IMR-90 (cell line): Measurements from ENCODE around the gene BRCA1. TPM values are rescaled to one million over a fixed set of nuclear protein-coding genes. Genes with fewer than 3 reads are reported as not detected.

Experiments
- ATAC-seq: fragments of 200-7000 bp; cut with Tn5 transposase; 2 replicates; pipeline ENCODE4 v1.9.1; 2020; ENCODE audit warnings: low read depth, mild to moderate bottlenecking, moderate library complexity
- BruUV-seq: library from RNA; stranded (reverse); fragments of 400-500 nt; replicated peaks from 2 replicates; lab custom pipeline; 2021; lab: Mats Ljungman, UMichigan
- CTCF ChIA-PET: fragments of 300-600 bp; formaldehyde crosslinking; extraction: SDS; loops from one replicate; lab custom pipeline; 2021; ENCODE audit warnings: antibody characterized with exemption; lab: Yijun Ruan, JAX
- POLR2A ChIA-PET: fragments of 300-600 bp; sonication (Branson Sonifier 250); formaldehyde crosslinking; loops from one replicate; lab custom pipeline; 2022; ENCODE audit warnings: antibody characterized with exemption; ENCODE audit not compliant: unreplicated experiment; lab: Charles Lee
- DNase-seq: peaks from one replicate; pipeline ENCODE4 v3.0.0; 2013
- H2AFZ ChIP-seq: replicated peaks from 2 replicates; pipeline ENCODE3; 2013; ENCODE audit warnings: low read length, mild to moderate bottlenecking; ENCODE audit not compliant: poor library complexity
- H2AK5ac ChIP-seq: 2 replicates; pipeline ENCODE4 v1.6.1; 2013; ENCODE audit warnings: low read depth, low read length, inconsistent platforms
- H2AK9ac ChIP-seq: replicated peaks from 2 replicates; pipeline ENCODE3; 2013; ENCODE audit warnings: mild to moderate bottlenecking, low read depth, low read length, moderate library complexity; ENCODE audit not compliant: poor library complexity
- H2BK120ac ChIP-seq: 2 replicates; pipeline ENCODE4 v1.6.1; 2013; ENCODE audit warnings: low read depth, low read length, inconsistent platforms
- H2BK15ac ChIP-seq: 3 replicates; pipeline ENCODE4 v1.6.1; 2013; ENCODE audit warnings: low read depth, low read length, inconsistent platforms
- H2BK20ac ChIP-seq: 2 replicates; pipeline ENCODE4 v1.6.1; 2013; ENCODE audit warnings: low read depth, mild to moderate bottlenecking, inconsistent platforms, low read length, moderate library complexity
- H2BK5ac ChIP-seq: 2 replicates; pipeline ENCODE4 v1.6.1; 2013; ENCODE audit warnings: mild to moderate bottlenecking, low read depth, low read length, inconsistent platforms; ENCODE audit not compliant: poor library complexity, severe bottlenecking
- H3K14ac ChIP-seq: replicated peaks from 2 replicates; pipeline ENCODE4 v1.6.1; 2013; ENCODE audit warnings: low read depth, low read length, inconsistent platforms
- H3K18ac ChIP-seq: 2 replicates; pipeline ENCODE4 v1.6.1; 2013; ENCODE audit warnings: low read depth, low read length, control low read depth
- H3K23ac ChIP-seq: 2 replicates; pipeline ENCODE4 v1.6.1; 2013; ENCODE audit warnings: low read depth, low read length, inconsistent platforms
- H3K27ac ChIP-seq: 2 replicates; pipeline ENCODE4 v1.5.1; 2013; ENCODE audit warnings: mild to moderate bottlenecking, control low read depth, low read length; ENCODE audit not compliant: insufficient read depth
- H3K27me3 ChIP-seq: 2 replicates; pipeline ENCODE4 v1.6.1; 2013; ENCODE audit warnings: low read length; ENCODE audit not compliant: control insufficient read depth, insufficient read depth
- H3K36me3 ChIP-seq: 2 replicates; pipeline ENCODE4 v1.6.1; 2013; ENCODE audit warnings: low read length, mixed read lengths; ENCODE audit not compliant: control insufficient read depth, insufficient read depth
- H3K4ac ChIP-seq: 2 replicates; pipeline ENCODE4 v1.6.1; 2013; ENCODE audit warnings: low read depth, low read length, inconsistent platforms
- H3K4me1 ChIP-seq: 2 replicates; pipeline ENCODE4 v1.6.1; 2013; ENCODE audit warnings: low read length, mixed read lengths; ENCODE audit not compliant: control insufficient read depth, insufficient read depth
- H3K4me2 ChIP-seq: 2 replicates; pipeline ENCODE4 v1.6.1; 2013; ENCODE audit warnings: low read depth, mild to moderate bottlenecking, control low read depth, low read length, moderate library complexity
- H3K4me3 ChIP-seq: 2 replicates; pipeline ENCODE4 v1.5.1; 2013; ENCODE audit warnings: low read depth, mild to moderate bottlenecking, control low read depth, low read length, moderate library complexity; ENCODE audit not compliant: insufficient read depth
- H3K56ac ChIP-seq: 2 replicates; pipeline ENCODE4 v1.6.1; 2013; ENCODE audit warnings: low read length, inconsistent platforms; ENCODE audit not compliant: insufficient read depth; ENCODE audit errors: extremely low read depth
- H3K79me1 ChIP-seq, 2 experiments: 2 replicates each; pipeline ENCODE4 v1.6.1; 2013; ENCODE audit warnings: low read length in 2 of 2, inconsistent platforms in 1 of 2, low read depth in 1 of 2
- H3K9ac ChIP-seq: 2 replicates; pipeline ENCODE4 v1.6.1; 2013; ENCODE audit warnings: low read depth, low read length, control low read depth
- H3K9me1 ChIP-seq: 2 replicates; pipeline ENCODE4 v1.6.1; 2013; ENCODE audit warnings: low read length, inconsistent platforms; ENCODE audit not compliant: insufficient read depth
- H3K9me3 ChIP-seq: 2 replicates; pipeline ENCODE4 v1.6.1; 2013; ENCODE audit warnings: low read length; ENCODE audit not compliant: control insufficient read depth, insufficient read depth
- H4K20me1 ChIP-seq: 2 replicates; pipeline ENCODE4 v1.6.1; 2013; ENCODE audit warnings: low read length, inconsistent platforms; ENCODE audit not compliant: insufficient read depth
- H4K5ac ChIP-seq: 2 replicates; pipeline ENCODE4 v1.6.1; 2013; ENCODE audit warnings: mild to moderate bottlenecking, low read depth, low read length, control low read depth
- H4K8ac ChIP-seq, 2 experiments: 2 replicates each; pipeline ENCODE4 v1.6.1; 2013; ENCODE audit warnings: low read depth in 2 of 2, low read length in 2 of 2, control low read depth in 1 of 2, inconsistent platforms in 1 of 2
- H4K91ac ChIP-seq: 2 replicates; pipeline ENCODE4 v1.6.1; 2013; ENCODE audit warnings: low read depth, low read length, inconsistent platforms; ENCODE audit not compliant: insufficient read depth
- BHLHE40 ChIP-seq: fragments of 150-350 bp; IDR thresholded peaks from 2 replicates; pipeline ENCODE4 v1.6.1; 2016; ENCODE audit warnings: mild to moderate bottlenecking, low read depth, low read length
- FOS ChIP-seq: fragments of 150-350 bp; IDR thresholded peaks from 2 replicates; pipeline ENCODE4 v1.6.1; 2016; ENCODE audit warnings: low read depth, low read length
- POLR2A ChIP-seq: IDR thresholded peaks from 2 replicates; pipeline ENCODE4 v1.6.1; 2012; ENCODE audit warnings: mild to moderate bottlenecking, low read depth, low read length
- RCOR1 ChIP-seq: IDR thresholded peaks from 2 replicates; pipeline ENCODE4 v1.6.1; 2012; ENCODE audit warnings: mild to moderate bottlenecking, low read length, improper control_type of control experiment; ENCODE audit not compliant: insufficient replicate concordance
- WGBS, 2 experiments: methylation state at CpG; one replicate each; pipeline versions ENCODE4 v1.1.5 to v1.1.7; 2013; ENCODE audit warnings: missing lambda C conversion rate in 2 of 2; ENCODE audit not compliant: insufficient read length in 1 of 2; ENCODE audit errors: extremely low coverage in 2 of 2; 5-methylcytosine and 5-hydroxymethylcytosine counted together
- dilution Hi-C: fragments of 300-500 bp; cut with HindIII; formaldehyde crosslinking; loops from one replicate; pipeline ENCODE4 v1.14.3; 2018; ENCODE audit warnings: low sequenced_read_pairs; ENCODE audit not compliant: unreplicated experiment
- in situ Hi-C: fragments of 300-500 bp; cut with MboI; formaldehyde crosslinking; loops from 3 replicates; pipeline ENCODE4 v1.14.3; 2019; ENCODE audit warnings: low sequenced_read_pairs, inconsistent platforms, mixed read lengths
- intact Hi-C: fragments of 100-400 bp; cut with micrococcal nuclease; formaldehyde crosslinking; loops from 2 replicates; pipeline ENCODE4 v1.10.0; 2022
- polyA plus RNA-seq, 3 experiments: library from polyadenylated mRNA; depleted of rRNA; stranded (reverse); fragments of >200 nt; gene quantifications; 2 replicates each; pipeline ENCODE4 v1.2.3, GENCODE V29; 2012; ENCODE audit warnings: low replicate concordance in 1 of 3
- total RNA-seq: library from RNA; depleted of rRNA; stranded (reverse); fragments of >200 nt; gene quantifications from 2 replicates; pipeline ENCODE4 v1.2.3, GENCODE V29; 2012

The BRCA1 gene
- total and polyA plus RNA-seq, 2 of the 4 experiments (the other 2 are of a cell fraction) = 8.3 to 17.7 TPM

- Histone ChIP-seq H3K4me2 (no peak overlapping the region), H3K36me3 (peaks cover 3% of the 10 kb centered on the region; the same call in 1 of the 2 replicates), H3K27me3 (no peaks in the 10 kb centered on the region), H2AK5ac (no peak overlapping the region), H3K23ac (no peak overlapping the region), H4K20me1 (no peaks in the 10 kb centered on the region), H4K91ac (no peak overlapping the region), H3K4me1 (no peaks in the 10 kb centered on the region), H3K56ac (no peak overlapping the region), H3K18ac (no peak overlapping the region), H4K8ac (no peak overlapping the region), H2BK5ac (no peak overlapping the region), H2AK9ac (no peak overlapping the region), H3K14ac (no peak overlapping the region), H3K27ac (no peak overlapping the region), H4K5ac (no peak overlapping the region), H3K9me3 (no peaks in the 10 kb centered on the region), H2AFZ (no peak overlapping the region), H3K9ac (no peak overlapping the region), H3K79me1 (no peaks in the 10 kb centered on the region), H2BK120ac (no peak overlapping the region), H3K9me1 (peaks cover 2% of the 10 kb centered on the region; the same call in 1 of the 2 replicates), H2BK15ac (no peak overlapping the region), H3K4me3 (no peak overlapping the region), H2BK20ac (no peak overlapping the region), H3K4ac (no peak overlapping the region)
- intact Hi-C loops = no loop called here
- in situ Hi-C loops = loop anchor here (25.0 kb wide), 1 partner anchor 107 kb away; the partner anchor contains the start of gene AARSD1
- TF ChIP-seq BHLHE40 (no peak), POLR2A (no peak), RCOR1 (no peak), FOS (no peak)
- ATAC-seq = no peak
- CTCF ChIA-PET = interaction anchor here (0.5 to 1.0 kb wide), 2 partner anchors 12 to 52 kb away, joined by 3 read pairs; no protein-coding TSS in a partner anchor
- POLR2A ChIA-PET = no interaction called here
- WGBS, 2 experiments = 100% methylated on average over 1 of the region's 3 CpGs; no CpG with 5 or more reads in 1 of the 2 experiments
- no peak for DNase-seq
- BruUV-seq = no TSS peak
- dilution Hi-C loops = no loop called here
Observed at GRCh38 chr17:43069368-43069898, 55.7 kb downstream of the BRCA1 start.
